Measurements from ENCODE around the gene TMEM266. TPM values are rescaled to one million over a fixed set of nuclear protein-coding genes. Genes with fewer than 3 reads are reported as not detected.

TMEM266 gene
- total and polyA plus RNA-seq, 2 of the 4 experiments (the other 2 are of a cell fraction) = not detected

Other genes starting within 250 kb of the TMEM266 start
- 28.9 and 44.2 TPM in 2 replicates for gene UBE2Q2, start 216.5 kb upstream of the TMEM266 start, total RNA-seq (2012; rRNA removed)
- 14.0 and 18.0 TPM in 2 replicates for gene UBE2Q2, start 216.5 kb upstream of the TMEM266 start, polyA plus RNA-seq (2012; rRNA removed)
- 43.3 and 45.2 TPM in 2 replicates for gene FBXO22, start 156.1 kb upstream of the TMEM266 start, total RNA-seq (2012; rRNA removed)
- gene FBXO22, start 156.1 kb upstream of the TMEM266 start, polyA plus RNA-seq (2012; rRNA removed) = 22.4 and 24.5 TPM in 2 replicates
- gene NRG4, start 47.6 kb upstream of the TMEM266 start, total RNA-seq (2012; rRNA removed) = not detected in 2 replicates
- not detected in 2 replicates for gene NRG4, start 47.6 kb upstream of the TMEM266 start, polyA plus RNA-seq (2012; rRNA removed)